ENCODE measurements around the gene FDXR.

- TF ChIP-seq TARDBP (IDR thresholded peaks at IDR 0.05) (no peak), L3MBTL2 (conservative IDR thresholded peaks at IDR 0.05) (no peak), FOXM1 (IDR thresholded peaks at IDR 0.05; ENCODE audit: borderline replicate concordance) (no peak), FOXA1 (IDR thresholded peaks at IDR 0.05) (no peak), BHLHE40 (IDR thresholded peaks at IDR 0.05; ENCODE audit: borderline replicate concordance) (no peak), ZNF384 (IDR thresholded peaks at IDR 0.05) (no peak), ARNT (IDR thresholded peaks at IDR 0.05) (no peak), SP1 (IDR thresholded peaks at IDR 0.05) (no peak), ELF4 (IDR thresholded peaks at IDR 0.05) (no peak), HDGF (IDR thresholded peaks at IDR 0.05; ENCODE audit: borderline replicate concordance) (no peak)
Measured at GRCh38 chr17:74856112-74856511, 16.7 kb downstream of the FDXR start.
